HG03378 (cell line): ENCODE measurements around the gene TRAF3IP1.
"Not testable (repeated sequence)": the region's sequence is repeated elsewhere in the genome, so short reads cannot be mapped to it uniquely, and the experiment has no call there.

ENCODE experiments used
- ATAC-seq: cut with Tn5 transposase; IDR thresholded peaks from one replicate; pipeline ENCODE4 v1.9.1; 2021; ENCODE audit warnings: mild to moderate bottlenecking, moderate library complexity; ENCODE audit not compliant: unreplicated experiment

The TRAF3IP1 gene

GRCh38 chr2:238320246-238320647 is at the start of gene TRAF3IP1:
TRAF3IP1 (plus strand) TSS chr2:238320518; CDS start chr2:238320663, 145 bp downstream.
- peak; percentile 69 for ATAC-seq

- no peak for ATAC-seq
These were observed 49.7 kb upstream of the TRAF3IP1 start for GRCh38 chr2:238270606-238271005.

- ATAC-seq = no peak
These were observed 49.2 kb upstream of the TRAF3IP1 start for GRCh38 chr2:238271061-238271554.

GRCh38 chr2:238271686-238272085 is 48.6 kb upstream of the TRAF3IP1 start:
- not testable (repeated sequence) for ATAC-seq

GRCh38 chr2:238272156-238272555 is 48.2 kb upstream of the TRAF3IP1 start:
- ATAC-seq = no peak

- not testable (repeated sequence) for ATAC-seq
These were observed 46.9 kb upstream of the TRAF3IP1 start for GRCh38 chr2:238273433-238273832.

- ATAC-seq = no peak
These were observed 46.0 kb upstream of the TRAF3IP1 start for GRCh38 chr2:238274152-238274865.

GRCh38 chr2:238277695-238278094 is 42.6 kb upstream of the TRAF3IP1 start:
- ATAC-seq = no peak

- ATAC-seq = no peak
These were observed 41.5 kb upstream of the TRAF3IP1 start for GRCh38 chr2:238278626-238279323.

GRCh38 chr2:238279324-238279682 is 41.0 kb upstream of the TRAF3IP1 start:
- ATAC-seq = no peak

GRCh38 chr2:238280083-238280825 is 40.1 kb upstream of the TRAF3IP1 start:
- no peak for ATAC-seq

- ATAC-seq = no peak
These were observed 38.4 kb upstream of the TRAF3IP1 start for GRCh38 chr2:238281826-238282480.

- no peak for ATAC-seq
These were observed 37.2 kb upstream of the TRAF3IP1 start for GRCh38 chr2:238282861-238283738.

GRCh38 chr2:238284802-238285515 is 35.4 kb upstream of the TRAF3IP1 start:
- ATAC-seq = no peak

GRCh38 chr2:238285653-238286082 is 34.6 kb upstream of the TRAF3IP1 start:
- no peak for ATAC-seq

GRCh38 chr2:238286095-238286494 is 34.2 kb upstream of the TRAF3IP1 start:
- no peak for ATAC-seq

- ATAC-seq = no peak
These were observed 33.8 kb upstream of the TRAF3IP1 start for GRCh38 chr2:238286551-238286950.

GRCh38 chr2:238286987-238287736 is 33.2 kb upstream of the TRAF3IP1 start:
- no peak for ATAC-seq
